ENCODE results near the gene APLP1. TPM values are rescaled to one million over a fixed set of nuclear protein-coding genes. Genes with fewer than 3 reads are reported as not detected.

The APLP1 gene
- total RNA-seq, 2 donors from 2014 or later, result 2.4 to 7.7 TPM

- peaks cover 3% of the 10 kb centered on the region in 2 donors for H3K36me3 Mint-ChIP-seq (ENCODE audit: insufficient read depth in 2 of 2)
- ATAC-seq (replicated peaks in 1 of 2), result peak; percentile 56 to 61
- H3K9me3 Mint-ChIP-seq, result peaks cover 0 to 4% of the 10 kb centered on the region in 2 donors
- no peak overlapping the region for H3K27ac Mint-ChIP-seq
- peaks cover 15% of the 10 kb centered on the region for H3K4me1 Mint-ChIP-seq (ENCODE audit: low read depth)
- H3K27me3 Mint-ChIP-seq (ENCODE audit: low read depth), result peaks cover 44% of the 10 kb centered on the region
- DNase-seq, result no peak
- H3K4me3 Mint-ChIP-seq, result peak overlapping the region; percentile 77 to 81
These were observed 22.9 kb upstream of the APLP1 start for GRCh38 chr19:35845215-35846037.

DNA sequence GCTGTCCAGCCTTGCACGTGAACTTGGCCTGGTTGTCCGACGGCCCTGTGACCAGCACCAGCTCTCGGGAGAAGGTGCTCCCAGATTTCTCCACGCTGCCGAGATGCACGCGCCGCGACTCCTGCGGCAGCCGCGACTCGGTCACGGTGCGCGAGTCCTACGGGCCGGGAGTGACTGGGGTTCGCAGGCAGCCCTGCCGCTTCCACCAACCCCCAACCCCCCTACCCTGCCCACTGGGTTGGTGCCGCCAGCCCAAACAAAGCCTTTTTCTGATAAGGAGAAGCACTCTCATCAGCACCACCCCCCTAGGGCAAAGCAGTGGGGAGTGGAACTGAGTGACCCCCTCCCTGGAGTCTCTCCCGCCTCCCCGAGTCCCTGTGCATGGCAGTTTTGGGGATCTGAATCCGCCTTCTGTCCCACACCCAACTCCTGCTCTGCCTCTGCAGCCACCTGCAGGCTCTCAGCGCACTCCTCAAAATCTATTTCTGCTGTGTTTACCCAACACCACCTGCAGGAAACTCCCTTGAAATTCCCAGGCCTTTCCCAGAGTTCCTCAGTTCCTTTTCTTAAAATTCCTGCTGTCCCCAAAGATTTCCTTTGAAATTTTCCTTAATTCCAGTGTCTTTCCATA lies 22.2 kb upstream of the APLP1 start:
- H3K36me3 Mint-ChIP-seq (ENCODE audit: insufficient read depth in 2 of 2), result peaks cover 3% of the 10 kb centered on the region in 2 donors
- peak; percentile 11 to 24 for ATAC-seq (replicated peaks in 1 of 2)
- peaks cover 51% of the 10 kb centered on the region for H3K27me3 Mint-ChIP-seq (ENCODE audit: low read depth)
- no peak for DNase-seq
- H3K9me3 Mint-ChIP-seq, result peaks cover 0 to 4% of the 10 kb centered on the region in 2 donors
- no peak overlapping the region for H3K27ac Mint-ChIP-seq
- peak overlapping the region; percentile 59 to 63 for H3K4me3 Mint-ChIP-seq
- peaks cover 19% of the 10 kb centered on the region for H3K4me1 Mint-ChIP-seq (ENCODE audit: low read depth)

DNA sequence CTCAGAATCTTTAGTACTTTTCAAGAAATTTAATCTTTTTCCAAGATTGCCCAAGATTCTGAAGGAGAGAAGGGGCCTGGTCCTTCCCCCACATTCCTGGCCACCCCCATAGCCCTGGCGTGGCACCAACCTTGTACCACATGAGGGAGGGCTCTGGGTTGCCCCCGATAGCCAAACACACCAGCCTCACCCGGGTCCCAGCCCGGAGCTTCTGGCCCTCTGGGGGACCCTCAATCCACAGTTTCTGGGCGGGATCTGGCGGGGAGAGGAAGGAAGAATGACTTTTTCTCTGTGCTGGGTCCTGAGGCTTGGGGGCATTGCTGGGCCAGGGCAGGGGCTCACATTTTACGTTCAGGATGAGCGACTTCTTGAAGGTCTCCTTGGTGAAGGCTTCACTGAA lies 20.5 kb upstream of the APLP1 start:
- H3K27ac Mint-ChIP-seq, result no peak overlapping the region
- H3K27me3 Mint-ChIP-seq (ENCODE audit: low read depth), result peaks cover 52% of the 10 kb centered on the region

DNA sequence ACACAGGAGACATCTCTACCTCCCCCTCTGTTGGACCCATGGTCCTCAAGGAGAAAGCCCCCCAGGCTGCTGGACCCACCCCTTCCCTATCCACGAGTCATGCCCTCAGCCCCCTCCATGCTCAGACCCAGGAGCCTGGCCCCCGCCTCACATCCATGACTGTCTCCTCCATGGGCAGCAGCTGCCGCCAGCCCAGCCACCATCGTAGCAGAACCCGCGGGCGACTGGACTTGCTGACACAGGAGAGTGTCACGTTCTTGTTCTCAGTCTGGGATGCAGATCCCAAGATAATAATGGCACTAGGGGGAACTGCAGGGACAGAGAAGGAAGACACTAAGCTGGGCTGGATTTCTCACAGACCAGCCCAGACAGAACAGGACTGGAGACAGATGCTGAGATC lies 19.9 kb upstream of the APLP1 start:
- DNase-seq (no peak), ATAC-seq (replicated peaks in 1 of 2) (no peak)
- Mint-ChIP-seq H3K4me1 (ENCODE audit: low read depth) (peaks cover 26% of the 10 kb centered on the region), H3K27ac (no peak overlapping the region), H3K4me3 (no peak overlapping the region), H3K9me3 (no peaks in the 10 kb centered on the region), H3K27me3 (ENCODE audit: low read depth) (peaks cover 52% of the 10 kb centered on the region), H3K36me3 (ENCODE audit: insufficient read depth in 2 of 2) (peaks cover 2 to 3% of the 10 kb centered on the region in 2 donors)

More for the DNA sequence above, 20.5 kb upstream of the APLP1 start:
- Mint-ChIP-seq H3K36me3 (ENCODE audit: insufficient read depth in 2 of 2) (peaks cover 2 to 3% of the 10 kb centered on the region in 2 donors), H3K9me3 (no peaks in the 10 kb centered on the region), H3K4me1 (ENCODE audit: low read depth) (peaks cover 24% of the 10 kb centered on the region), H3K4me3 (no peak overlapping the region)
- ATAC-seq (replicated peaks in 1 of 2) (no peak), DNase-seq (no peak)

GRCh38 chr19:35848919-35849505 lies 19.4 kb upstream of the APLP1 start:
- H3K27ac Mint-ChIP-seq, result no peak overlapping the region
- ATAC-seq (replicated peaks in 1 of 2), result no peak
- no peak overlapping the region for H3K4me3 Mint-ChIP-seq
- H3K36me3 Mint-ChIP-seq (ENCODE audit: insufficient read depth in 2 of 2), result peaks cover 2 to 3% of the 10 kb centered on the region in 2 donors
- H3K9me3 Mint-ChIP-seq, result no peaks in the 10 kb centered on the region
- peaks cover 26% of the 10 kb centered on the region for H3K4me1 Mint-ChIP-seq (ENCODE audit: low read depth)
- DNase-seq, result no peak
- peaks cover 49% of the 10 kb centered on the region for H3K27me3 Mint-ChIP-seq (ENCODE audit: low read depth)

- DNase-seq, result peak; percentile 23 to 34
- Mint-ChIP-seq H3K4me1 (ENCODE audit: low read depth) (peaks cover 15% of the 10 kb centered on the region), H3K9me3 (no peaks in the 10 kb centered on the region), H3K4me3 (peak overlapping the region; percentile 16 to 23), H3K27ac (no peak overlapping the region), H3K36me3 (ENCODE audit: insufficient read depth in 2 of 2) (no peaks in the 10 kb centered on the region), H3K27me3 (ENCODE audit: low read depth) (peaks cover 48% of the 10 kb centered on the region)
- ATAC-seq (replicated peaks in 1 of 2), result peak in 1 of 2 donors; percentile 35
These were observed 17.0 kb upstream of the APLP1 start for GRCh38 chr19:35851213-35852028.

DNA sequence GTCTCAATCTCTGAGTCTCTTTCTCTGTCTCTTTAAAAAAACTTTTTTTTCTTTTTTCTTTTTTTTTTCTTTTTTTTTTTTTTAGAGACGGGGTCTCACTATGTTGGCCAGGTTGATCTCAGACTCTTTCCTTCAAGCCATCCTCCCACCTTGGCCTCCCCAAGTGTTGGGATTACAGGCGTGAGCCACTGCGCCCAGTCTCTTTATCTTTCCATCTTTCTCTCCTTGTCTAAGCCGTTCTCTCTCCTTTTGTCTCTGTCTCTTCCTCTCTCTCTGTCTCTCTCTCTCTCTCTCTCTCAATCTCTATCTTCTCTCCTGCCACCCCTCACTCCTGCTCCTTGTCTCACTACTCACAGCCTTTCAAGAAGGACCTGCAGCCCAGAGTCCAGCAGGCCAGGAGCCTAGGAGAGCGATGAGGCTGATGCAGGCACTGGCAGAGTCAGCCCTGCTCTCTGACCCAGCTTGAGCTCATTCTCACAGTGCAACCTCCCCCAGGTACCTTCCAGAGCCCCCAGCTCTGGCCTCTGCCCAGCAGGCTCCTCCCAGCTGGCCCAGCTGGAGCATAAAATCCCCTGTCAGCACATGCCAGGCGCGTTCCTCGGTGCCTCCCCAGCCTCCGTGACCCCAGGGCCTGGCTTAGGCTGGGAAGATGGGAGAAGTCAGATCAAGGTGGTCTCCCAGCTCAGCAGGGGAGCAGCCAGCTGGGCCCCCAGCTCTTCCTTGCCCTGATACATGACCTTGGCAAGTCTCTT lies 16.2 kb upstream of the APLP1 start, which contains the start of gene NPHS1:
NPHS1 (minus strand) TSS at position 476 of the 752 bp plus-strand sequence. CDS start 667 bp downstream, outside the sequence.
- ATAC-seq (replicated peaks in 1 of 2) (no peak), DNase-seq (no peak)
- Mint-ChIP-seq H3K36me3 (ENCODE audit: insufficient read depth in 2 of 2) (no peaks in the 10 kb centered on the region), H3K4me1 (ENCODE audit: low read depth) (peaks cover 16% of the 10 kb centered on the region), H3K27me3 (ENCODE audit: low read depth) (peaks cover 41% of the 10 kb centered on the region), H3K27ac (no peak within 1 kb of the TSS), H3K9me3 (no peaks in the 10 kb centered on the region), H3K4me3 (peak within 1 kb of the TSS in 1 of 2 donors; percentile 19)

DNA sequence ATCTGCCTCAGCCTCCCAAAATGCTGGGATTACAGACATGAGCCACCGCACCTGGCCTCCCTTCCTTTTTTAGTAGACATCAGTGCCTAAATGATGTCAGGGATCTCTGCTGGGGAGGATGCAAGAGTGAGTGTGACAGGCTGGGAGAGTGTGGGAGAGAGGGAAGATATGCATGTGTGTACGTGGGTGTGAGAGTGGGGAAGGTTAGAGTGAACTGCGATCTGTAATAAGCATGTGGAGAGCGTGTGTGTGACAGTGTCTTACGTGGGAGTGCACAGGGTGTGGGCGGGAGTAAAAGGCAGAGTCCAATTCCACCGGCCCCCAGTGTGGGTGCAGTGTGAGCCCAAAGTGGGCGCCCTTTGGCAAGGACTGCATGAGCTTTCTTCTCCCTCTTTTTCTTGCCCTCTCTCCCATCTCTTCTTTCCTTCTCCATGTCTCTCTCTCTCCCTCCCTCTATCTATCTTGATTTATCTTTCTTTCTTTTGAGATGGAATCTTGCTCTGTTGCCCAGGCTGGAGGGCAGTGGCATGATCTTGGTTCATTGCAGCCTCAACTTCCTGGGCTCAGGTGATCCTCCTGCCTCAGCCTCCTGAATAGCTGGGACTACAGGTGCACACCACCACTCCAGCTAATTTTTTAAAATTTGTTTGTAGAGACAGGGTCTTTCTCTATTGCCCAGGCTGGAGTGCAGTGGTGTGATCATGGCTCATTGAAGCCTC lies 15.2 kb upstream of the APLP1 start:
- Mint-ChIP-seq H3K9me3 (no peaks in the 10 kb centered on the region), H3K4me3 (no peak overlapping the region), H3K4me1 (ENCODE audit: low read depth) (peaks cover 18% of the 10 kb centered on the region), H3K36me3 (ENCODE audit: insufficient read depth in 2 of 2) (no peaks in the 10 kb centered on the region), H3K27me3 (ENCODE audit: low read depth) (peaks cover 44% of the 10 kb centered on the region), H3K27ac (no peak overlapping the region)
- ATAC-seq (replicated peaks in 1 of 2) (no peak), DNase-seq (no peak)

DNA sequence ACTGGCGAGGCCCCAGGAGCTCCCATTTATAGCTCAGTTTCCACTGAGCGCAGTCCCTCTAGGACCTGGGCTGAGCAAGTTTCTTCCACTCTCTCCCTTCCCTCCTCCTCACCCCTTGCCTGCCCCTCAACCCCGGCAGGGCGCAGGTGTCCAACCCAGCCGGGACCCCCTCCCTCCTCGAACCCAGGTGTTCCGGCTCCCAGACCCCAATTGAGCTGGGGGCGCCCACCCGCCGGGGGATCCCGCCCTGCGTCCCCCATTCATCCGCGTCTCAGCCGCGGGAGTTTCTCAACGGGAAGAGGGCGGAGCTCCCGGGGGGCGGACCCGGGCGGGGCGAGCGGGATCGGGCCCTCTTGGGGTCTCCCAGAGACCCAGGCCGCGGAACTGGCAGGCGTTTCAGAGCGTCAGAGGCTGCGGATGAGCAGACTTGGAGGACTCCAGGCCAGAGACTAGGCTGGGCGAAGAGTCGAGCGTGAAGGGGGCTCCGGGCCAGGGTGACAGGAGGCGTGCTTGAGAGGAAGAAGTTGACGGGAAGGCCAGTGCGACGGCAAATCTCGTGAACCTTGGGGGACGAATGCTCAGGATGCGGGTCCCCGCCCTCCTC lies 11.7 kb upstream of the APLP1 start, which contains the start of gene KIRREL2:
KIRREL2 (plus strand) TSS at position 366 of the 604 bp plus-strand sequence; CDS start at position 575, 209 bp downstream.
- Mint-ChIP-seq H3K27ac (no peak within 1 kb of the TSS), H3K27me3 (ENCODE audit: low read depth) (peaks cover 66% of the 10 kb centered on the region), H3K36me3 (ENCODE audit: insufficient read depth in 2 of 2) (no peaks in the 10 kb centered on the region), H3K9me3 (no peaks in the 10 kb centered on the region), H3K4me1 (ENCODE audit: low read depth) (peaks cover 13% of the 10 kb centered on the region), H3K4me3 (peak within 1 kb of the TSS; percentile 68 to 86)
- DNase-seq (peak; percentile 48 to 62), ATAC-seq (replicated peaks in 1 of 2) (peak; percentile 68 to 80)

DNA sequence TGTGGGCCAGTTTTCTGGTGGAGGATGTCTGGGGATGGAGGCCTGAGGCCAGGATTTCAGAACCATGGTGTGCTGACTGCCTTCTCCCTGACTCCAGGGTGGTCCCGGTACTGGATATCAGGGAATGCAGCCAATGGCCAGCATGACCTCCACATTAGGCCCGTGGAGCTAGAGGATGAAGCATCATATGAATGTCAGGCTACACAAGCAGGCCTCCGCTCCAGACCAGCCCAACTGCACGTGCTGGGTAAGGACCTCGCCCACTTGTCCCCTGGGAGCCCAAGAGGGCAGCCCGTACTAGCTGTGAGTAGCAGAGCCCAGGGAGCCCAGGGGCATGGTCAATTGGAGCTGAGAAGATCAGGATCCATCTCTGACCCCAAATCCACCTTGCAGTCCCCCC lies 10.1 kb upstream of the APLP1 start:
- peaks cover 8% of the 10 kb centered on the region for H3K4me1 Mint-ChIP-seq (ENCODE audit: low read depth)
- DNase-seq (no peak), ATAC-seq (replicated peaks in 1 of 2) (no peak)
- H3K36me3 Mint-ChIP-seq (ENCODE audit: insufficient read depth in 2 of 2), result no peaks in the 10 kb centered on the region
- H3K9me3 Mint-ChIP-seq, result no peaks in the 10 kb centered on the region
- peaks cover 64% of the 10 kb centered on the region for H3K27me3 Mint-ChIP-seq (ENCODE audit: low read depth)
- no peak overlapping the region for H3K27ac Mint-ChIP-seq
- H3K4me3 Mint-ChIP-seq, result peak overlapping the region in 1 of 2 donors; percentile 6

GRCh38 chr19:35859414-35859813 lies 9.0 kb upstream of the APLP1 start:
- Mint-ChIP-seq H3K36me3 (ENCODE audit: insufficient read depth in 2 of 2) (no peaks in the 10 kb centered on the region), H3K4me3 (no peak overlapping the region), H3K9me3 (no peaks in the 10 kb centered on the region), H3K27me3 (ENCODE audit: low read depth) (peaks cover 58% of the 10 kb centered on the region), H3K27ac (no peak overlapping the region), H3K4me1 (ENCODE audit: low read depth) (peaks cover 8% of the 10 kb centered on the region)
- ATAC-seq (replicated peaks in 1 of 2) (no peak), DNase-seq (no peak)
